IPS-11a (cell line): Measurements from ENCODE around the gene CAPN1.

Experiments used
- H3K4me3 ChIP-seq: one replicate; pipeline ENCODE4 v1.5.1; 2013; ENCODE audit warnings: low read depth, low read length, control low read depth

Gene CAPN1

DNA sequence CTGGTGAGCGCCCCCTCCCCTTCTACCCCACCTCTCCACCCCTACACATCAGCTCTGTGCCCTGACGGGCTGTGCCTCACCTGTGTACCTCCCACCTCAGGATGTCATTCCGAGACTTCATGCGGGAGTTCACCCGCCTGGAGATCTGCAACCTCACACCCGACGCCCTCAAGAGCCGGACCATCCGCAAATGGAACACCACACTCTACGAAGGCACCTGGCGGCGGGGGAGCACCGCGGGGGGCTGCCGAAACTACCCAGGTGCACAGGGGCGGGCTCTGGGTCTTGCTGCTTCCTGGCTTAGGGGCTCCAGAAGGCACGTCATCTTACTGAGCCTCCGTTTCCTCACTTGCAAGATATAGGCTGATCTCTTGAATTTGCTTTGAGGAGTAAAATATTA, 6.8 kb downstream of the CAPN1 start:
- H3K4me3 ChIP-seq: no peak overlapping the region

- no peak overlapping the region for H3K4me3 ChIP-seq
Observed at GRCh38 chr11:65189191-65189590, 7.5 kb downstream of the CAPN1 start.

GRCh38 chr11:65194564-65194963, 12.8 kb downstream of the CAPN1 start:
- H3K4me3 ChIP-seq: no peak overlapping the region

GRCh38 chr11:65204143-65204542, 22.4 kb downstream of the CAPN1 start:
- no peak overlapping the region for H3K4me3 ChIP-seq

- H3K4me3 ChIP-seq: no peak overlapping the region
Observed at GRCh38 chr11:65204646-65205601, 23.2 kb downstream of the CAPN1 start.

DNA sequence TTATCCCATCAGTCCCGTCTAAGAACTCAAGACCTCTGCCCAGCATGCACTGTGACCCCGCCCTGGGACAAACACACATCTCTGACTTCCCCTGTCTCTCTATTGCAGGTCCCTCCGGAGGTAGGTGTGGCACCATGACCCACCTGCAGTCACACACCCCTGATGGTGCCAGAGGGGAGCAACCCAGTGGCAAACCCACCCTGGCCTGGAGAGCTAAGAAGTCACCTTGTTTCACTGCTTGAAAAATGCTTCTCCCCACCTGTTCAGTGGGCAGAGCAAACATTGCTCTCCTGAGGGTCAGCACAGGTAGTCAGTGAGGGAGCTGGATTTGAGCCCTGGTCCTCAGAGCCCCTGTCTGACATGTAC, 23.9 kb downstream of the CAPN1 start:
- no peak overlapping the region for H3K4me3 ChIP-seq

DNA sequence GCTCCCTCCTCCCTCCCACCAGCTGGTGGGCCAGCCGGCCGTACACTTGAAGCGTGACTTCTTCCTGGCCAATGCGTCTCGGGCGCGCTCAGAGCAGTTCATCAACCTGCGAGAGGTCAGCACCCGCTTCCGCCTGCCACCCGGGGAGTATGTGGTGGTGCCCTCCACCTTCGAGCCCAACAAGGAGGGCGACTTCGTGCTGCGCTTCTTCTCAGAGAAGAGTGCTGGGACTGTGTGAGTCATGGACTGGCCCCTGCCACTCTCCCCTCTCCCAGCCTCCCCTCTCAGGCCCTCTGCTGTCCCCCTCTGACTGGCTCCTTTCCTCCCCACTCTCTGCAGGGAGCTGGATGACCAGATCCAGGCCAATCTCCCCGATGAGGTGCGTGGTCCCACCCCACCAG, 24.7 kb downstream of the CAPN1 start:
- no peak overlapping the region for H3K4me3 ChIP-seq

- no peak overlapping the region for H3K4me3 ChIP-seq
Observed at GRCh38 chr11:65206901-65207300, 25.2 kb downstream of the CAPN1 start.

- no peak overlapping the region for H3K4me3 ChIP-seq
Observed at GRCh38 chr11:65207918-65208784, 26.4 kb downstream of the CAPN1 start.

- H3K4me3 ChIP-seq: no peak overlapping the region
Observed at GRCh38 chr11:65208785-65209710, 27.3 kb downstream of the CAPN1 start.

- H3K4me3 ChIP-seq: no peak overlapping the region
Observed at GRCh38 chr11:65209711-65210360, 28.1 kb downstream of the CAPN1 start.

DNA sequence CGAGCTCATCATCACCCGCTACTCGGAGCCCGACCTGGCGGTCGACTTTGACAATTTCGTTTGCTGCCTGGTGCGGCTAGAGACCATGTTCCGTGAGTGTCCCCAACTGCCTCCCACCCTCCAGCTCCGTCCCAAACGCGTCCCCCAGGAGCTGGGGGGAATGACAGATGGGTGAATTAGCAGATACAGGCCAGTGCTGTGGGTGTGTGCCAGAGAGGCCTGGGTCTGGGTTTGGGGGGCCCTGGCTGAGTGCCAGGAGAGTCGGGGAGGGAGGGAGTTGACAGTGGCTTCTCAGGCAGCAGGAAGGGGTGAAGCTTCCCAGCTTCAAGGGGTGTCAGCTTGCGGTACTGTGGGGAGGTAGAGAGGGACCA, 28.6 kb downstream of the CAPN1 start:
- H3K4me3 ChIP-seq: no peak overlapping the region

DNA sequence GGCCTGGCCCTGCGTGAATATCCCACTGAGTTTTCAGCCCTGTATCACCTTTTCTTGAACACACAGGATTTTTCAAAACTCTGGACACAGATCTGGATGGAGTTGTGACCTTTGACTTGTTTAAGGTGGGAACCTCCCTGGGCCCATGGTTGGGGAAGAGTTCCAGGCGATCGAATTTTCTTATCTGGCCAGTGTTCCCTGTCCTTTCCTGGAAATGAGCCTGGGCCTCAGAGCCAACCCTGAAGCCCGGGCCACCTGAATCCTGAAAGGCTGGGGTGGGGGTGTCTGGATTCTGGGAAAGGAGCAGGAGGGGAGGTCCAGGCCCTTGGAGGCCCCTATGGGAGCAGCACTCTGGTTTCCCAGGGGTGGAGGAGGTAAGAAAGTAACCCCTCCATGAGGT, 29.0 kb downstream of the CAPN1 start:
- H3K4me3 ChIP-seq: no peak overlapping the region

GRCh38 chr11:65211293-65212105, 29.8 kb downstream of the CAPN1 start:
- H3K4me3 ChIP-seq: no peak overlapping the region

DNA sequence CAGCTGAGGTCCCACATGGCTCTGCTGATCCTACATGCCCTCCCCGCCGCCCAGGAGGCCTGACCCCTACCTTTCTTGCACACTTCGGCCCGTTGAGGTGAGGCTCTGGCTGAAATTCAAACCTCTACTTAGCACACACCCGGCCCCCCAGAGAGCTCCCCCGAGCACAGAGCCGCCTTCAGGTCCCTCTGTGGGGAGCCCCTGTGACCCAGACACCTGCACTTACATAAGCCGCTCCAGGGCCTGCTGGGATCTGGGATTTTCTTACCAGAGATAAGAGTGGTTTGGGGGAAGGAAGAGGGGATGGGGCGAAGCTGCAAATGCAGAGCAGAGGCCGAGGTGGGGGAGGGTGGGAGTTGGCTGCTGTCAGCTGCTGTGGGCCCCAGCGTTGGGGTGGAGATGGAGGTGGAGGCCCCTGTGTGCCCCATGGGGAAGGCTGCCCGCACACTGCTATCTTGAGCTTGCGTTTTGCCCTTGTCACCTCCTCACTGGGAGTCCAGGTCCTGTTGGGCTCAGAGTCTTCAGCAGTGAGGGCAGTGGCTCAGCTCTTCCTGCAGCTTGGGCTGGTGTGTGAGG, 30.6 kb downstream of the CAPN1 start:
- H3K4me3 ChIP-seq: no peak overlapping the region

GRCh38 chr11:65213322-65214211, 31.8 kb downstream of the CAPN1 start:
- H3K4me3 ChIP-seq: no peak overlapping the region

GRCh38 chr11:65214212-65214845, 32.6 kb downstream of the CAPN1 start:
- no peak overlapping the region for H3K4me3 ChIP-seq
